HepG2 (cell line): Measurements from ENCODE around the gene AKIP1. TPM values are rescaled to one million over a fixed set of nuclear protein-coding genes. Genes with fewer than 3 reads are reported as not detected.

Experiments used
- ATAC-seq: fragments of 200-7000 bp; cut with Tn5 transposase; 3 replicates; pipeline ENCODE4 v1.9.1; 2020; ENCODE audit warnings: mild to moderate bottlenecking, moderate library complexity
- BruUV-seq: library from RNA; stranded (reverse); fragments of 400-500 nt; replicated peaks from 2 replicates; lab custom pipeline; 2021; lab: Mats Ljungman, UMichigan
- CTCF ChIA-PET: fragments of 300-600 bp; formaldehyde crosslinking; extraction: SDS; loops from one replicate; lab custom pipeline; 2021; ENCODE audit warnings: low total read pairs, inconsistent platforms, low intra/inter-chr PET ratio; lab: Yijun Ruan, JAX
- POLR2A ChIA-PET: fragments of 350-600 bp; sonication (Branson Sonifier 250); formaldehyde crosslinking; loops from one replicate; lab custom pipeline; 2020; ENCODE audit warnings: antibody characterized with exemption, inconsistent platforms; lab: Yijun Ruan, JAX
- DNase-seq: peaks from one replicate; pipeline ENCODE4 v3.0.0-alpha.2; 2015; ENCODE audit warnings: low spot score
- FAIRE-seq: peaks from 3 replicates; lab custom pipeline; 2011; peaks lifted over from hg19 to GRCh38; lab: Jason Lieb, UNC
- H2AFZ ChIP-seq: one replicate; pipeline ENCODE4 v1.6.1; 2011; ENCODE audit warnings: low read length, inconsistent platforms
- H3K27ac ChIP-seq: fragments of 300-600 bp; 3 replicates; pipeline ENCODE4 v1.8.0; 2011; ENCODE audit warnings: mixed run types, mild to moderate bottlenecking, mixed read lengths, low read length, inconsistent platforms; ENCODE audit not compliant: insufficient read depth; ENCODE audit errors: extremely low read length
- H3K27me3 ChIP-seq, 2 experiments: fragments of 200-600 bp in 1 of 2; 2 replicates in 1 of 2; 3 replicates in 1 of 2; pipeline versions ENCODE4 v1.6.0 to v1.8.0; 2011; ENCODE audit warnings: low read length in 2 of 2, mild to moderate bottlenecking in 2 of 2, moderate library complexity in 2 of 2, inconsistent platforms in 1 of 2; ENCODE audit not compliant: insufficient read depth in 2 of 2, control insufficient read depth in 1 of 2
- H3K36me3 ChIP-seq, 2 experiments: fragments of 200-600 bp in 1 of 2; replicated peaks in 1 of 2; 2 replicates in 1 of 2; 3 replicates in 1 of 2; pipeline versions ENCODE4 v1.5.1 to v1.8.0; 2011; ENCODE audit warnings: low read length in 2 of 2, inconsistent platforms in 1 of 2; ENCODE audit not compliant: insufficient read depth in 2 of 2, control insufficient read depth in 1 of 2
- H3K4me1 ChIP-seq: 2 replicates; pipeline ENCODE4 v1.5.1; 2012; ENCODE audit warnings: low read length, inconsistent platforms; ENCODE audit not compliant: insufficient read depth
- H3K4me2 ChIP-seq: 2 replicates; pipeline ENCODE4 v1.6.0; 2011; ENCODE audit warnings: low read depth, low read length, inconsistent platforms
- H3K4me3 ChIP-seq, 3 experiments: fragments of 200-600 bp in 1 of 3; sonication (generic), shearing (Covaris generic) in 1 of 3; replicated peaks in 1 of 3; 2 replicates each; pipeline ENCODE4 v1.5.1; 2011 to 2016; ENCODE audit warnings: low read length in 3 of 3, inconsistent platforms in 2 of 3, low read depth in 2 of 3, mild to moderate bottlenecking in 2 of 3, control low read depth in 1 of 3, mixed read lengths in 1 of 3; ENCODE audit not compliant: insufficient read depth in 1 of 3
- H3K79me2 ChIP-seq: one replicate; pipeline ENCODE4 v1.6.1; 2011; ENCODE audit warnings: low read length, inconsistent platforms; ENCODE audit not compliant: insufficient read depth
- H3K9ac ChIP-seq: 2 replicates; pipeline ENCODE4 v1.6.0; 2011; ENCODE audit warnings: mild to moderate bottlenecking, low read depth, low read length, inconsistent platforms; ENCODE audit not compliant: insufficient read depth
- H3K9me3 ChIP-seq: 2 replicates; pipeline ENCODE4 v1.5.1; 2012; ENCODE audit warnings: mild to moderate bottlenecking, low read length
- H4K20me1 ChIP-seq: 2 replicates; pipeline ENCODE4 v1.6.0; 2011; ENCODE audit warnings: inconsistent platforms, mild to moderate bottlenecking, low read length, moderate library complexity; ENCODE audit not compliant: insufficient read depth
- BHLHE40 ChIP-seq: IDR thresholded peaks from 2 replicates; pipeline ENCODE4 v1.6.1; 2011; ENCODE audit warnings: low read length, improper control_type of control experiment
- KDM1A ChIP-seq: IDR thresholded peaks from 2 replicates; pipeline ENCODE4 v1.6.1; 2016; ENCODE audit warnings: missing compliant biosample characterization
- KLF12 ChIP-seq: sonication (generic); formaldehyde crosslinking; IDR thresholded peaks from 2 replicates; pipeline ENCODE4 v1.4.0; 2020; ENCODE audit warnings: missing genetic modification reagents, borderline replicate concordance
- MXD4 ChIP-seq: IDR thresholded peaks from 2 replicates; pipeline ENCODE4 v1.6.1; 2016; ENCODE audit warnings: mild to moderate bottlenecking, missing biosample characterization, missing genetic modification reagents
- NR1H2 ChIP-seq: sonication (generic); formaldehyde crosslinking; IDR thresholded peaks from 2 replicates; pipeline ENCODE4 v1.8.1; 2022; ENCODE audit warnings: low read depth, missing genetic modification reagents, borderline replicate concordance
- PAF1 ChIP-seq: IDR thresholded peaks from 2 replicates; pipeline ENCODE4 v1.6.1; 2016; ENCODE audit warnings: missing genetic modification reagents, missing compliant biosample characterization
- RARG ChIP-seq: sonication (generic); formaldehyde crosslinking; IDR thresholded peaks from 2 replicates; pipeline ENCODE4 v1.4.0; 2020; ENCODE audit warnings: low read depth, mild to moderate bottlenecking, missing genetic modification reagents
- RFX1 ChIP-seq: fragments of 450-650 bp; IDR thresholded peaks from 2 replicates; pipeline ENCODE4 v1.6.1; 2017
- THAP8 ChIP-seq: sonication (generic); formaldehyde crosslinking; IDR thresholded peaks from 2 replicates; pipeline ENCODE4 v1.5.1; 2020; ENCODE audit warnings: missing genetic modification reagents, mild to moderate bottlenecking, borderline replicate concordance
- THYN1 ChIP-seq: sonication (generic); formaldehyde crosslinking; IDR thresholded peaks from 2 replicates; pipeline ENCODE4 v1.8.1; 2023; ENCODE audit warnings: low read depth, mild to moderate bottlenecking, moderate library complexity, missing genetic modification reagents, borderline replicate concordance
- ZNF333 ChIP-seq: sonication (generic); formaldehyde crosslinking; IDR thresholded peaks from 2 replicates; pipeline ENCODE4 v1.4.0; 2020; ENCODE audit warnings: mild to moderate bottlenecking, missing genetic modification reagents, borderline replicate concordance
- ZNF546 ChIP-seq: sonication (generic); formaldehyde crosslinking; conservative IDR thresholded peaks from 2 replicates; pipeline ENCODE4 v1.8.1; 2023; ENCODE audit warnings: mild to moderate bottlenecking, missing genetic modification reagents
- ZNF563 ChIP-seq: sonication (generic); formaldehyde crosslinking; IDR thresholded peaks from 2 replicates; pipeline ENCODE4 v1.8.0; 2022; ENCODE audit warnings: mild to moderate bottlenecking, moderate library complexity, missing genetic modification reagents
- ZNF784 ChIP-seq: sonication (generic); formaldehyde crosslinking; IDR thresholded peaks from 2 replicates; pipeline ENCODE4 v1.5.1; 2020; ENCODE audit warnings: missing genetic modification reagents, mild to moderate bottlenecking, borderline replicate concordance
- WGBS: methylation state at CpG from one replicate; pipeline ENCODE4 v1.1.6; 2017; ENCODE audit warnings: low lambda C conversion rate; 5-methylcytosine and 5-hydroxymethylcytosine counted together
- in situ Hi-C: cut with HindIII; loops from 2 replicates; pipeline ENCODE4 v1.10.0; 2017; ENCODE audit warnings: low pct_unique_long_range_greater_than_20kb; ENCODE audit not compliant: extremely low pct_ligation_motif_present
- intact Hi-C: fragments of 100-400 bp; cut with micrococcal nuclease; formaldehyde crosslinking; loops from one replicate; pipeline ENCODE4 v1.10.0; 2022; ENCODE audit not compliant: unreplicated experiment
- polyA plus RNA-seq, 8 experiments: library from polyadenylated mRNA; depleted of rRNA in 3 of 8; stranded (reverse) in 7 of 8; unstranded in 1 of 8; fragments of >200 nt; fragmentation: Illumina TruSeq in 4 of 8; extraction: Trizol in 4 of 8; gene quantifications; 2 replicates each; pipeline versions ENCODE4 v1.2.1 to v1.2.3, GENCODE V29; 2011 to 2016; ENCODE audit warnings: low read depth in 4 of 8, missing spikeins in 1 of 8, mixed read lengths in 1 of 8; ENCODE audit not compliant: insufficient read depth in 1 of 8
- total RNA-seq, 5 experiments: library from RNA; depleted of rRNA; stranded (reverse); fragments of >200 nt; fragmentation: Illumina TruSeq; extraction: Trizol; gene quantifications; 2 replicates each; pipeline ENCODE4 v1.2.3, GENCODE V29; 2016; ENCODE audit warnings: low read depth in 1 of 5

Gene AKIP1
- total and polyA plus RNA-seq, 2 of the 13 experiments (the other 11 are each of a cell fraction or from before 2014, with no cell fraction given): 10.0 to 20.3 TPM

DNA sequence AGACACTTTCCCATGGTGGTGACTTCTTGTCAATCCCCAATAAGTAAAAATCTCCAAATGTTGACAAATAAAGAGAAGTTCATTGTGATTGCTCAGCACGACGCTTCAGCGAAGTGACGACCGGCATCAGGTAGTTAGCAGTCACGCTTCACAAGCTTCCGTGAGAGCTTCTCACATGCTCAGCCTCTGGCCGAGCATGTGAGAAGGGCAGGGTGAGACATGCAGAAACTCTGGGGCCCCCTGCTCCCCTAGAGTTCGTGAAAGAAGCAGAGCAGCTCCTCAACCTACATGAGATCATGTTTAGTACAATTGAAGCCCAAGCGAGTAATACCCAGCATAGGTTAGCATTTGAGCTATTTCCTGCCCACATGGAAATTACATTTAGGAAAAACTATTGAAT, 26.2 kb downstream of the AKIP1 start:
- H3K4me1 ChIP-seq: peaks cover 7% of the 10 kb centered on the region
- ATAC-seq: no peak
- H3K9ac ChIP-seq: no peak overlapping the region
- in situ Hi-C loops (no loop called here), intact Hi-C loops (no loop called here)
- BruUV-seq: no TSS peak
- WGBS: 87% methylated on average over 10 of the region's 10 CpGs
- no peaks in the 10 kb centered on the region for H3K36me3 ChIP-seq
- H4K20me1 ChIP-seq: no peaks in the 10 kb centered on the region
- H3K27me3 ChIP-seq: no peaks in the 10 kb centered on the region
- H2AFZ ChIP-seq: no peak overlapping the region
- POLR2A ChIA-PET: interaction anchor here (1.5 kb wide), 1 partner anchor 26 kb away, joined by 3 read pairs; the partner anchor contains the start of gene AKIP1
- no peak overlapping the region for H3K27ac ChIP-seq
- H3K79me2 ChIP-seq: no peaks in the 10 kb centered on the region
- CTCF ChIA-PET: no interaction called here
- no peak for FAIRE-seq
- TF ChIP-seq MXD4 (CRISPR knock-in tag): no peak
- TF ChIP-seq BHLHE40: no peak
- TF ChIP-seq NR1H2 (CRISPR knock-in tag): no peak
- TF ChIP-seq KDM1A (CRISPR knock-in tag): no peak
- TF ChIP-seq PAF1 (CRISPR knock-in tag): no peak
- TF ChIP-seq THYN1 (CRISPR knock-in tag): no peak
- TF ChIP-seq KLF12 (CRISPR knock-in tag): no peak
- TF ChIP-seq ZNF546: no peak
- TF ChIP-seq RFX1: no peak
- no peak for TF ChIP-seq ZNF563 (CRISPR knock-in tag)
- no peak for TF ChIP-seq ZNF333 (CRISPR knock-in tag)
- TF ChIP-seq ZNF784: no peak
- no peak for TF ChIP-seq THAP8 (CRISPR knock-in tag)
- no peak for TF ChIP-seq RARG (CRISPR knock-in tag)
- no peak for DNase-seq
- no peak overlapping the region for H3K4me2 ChIP-seq
- H3K9me3 ChIP-seq: no peaks in the 10 kb centered on the region
- H3K4me3 ChIP-seq: no peak overlapping the region
